Measurements from ENCODE around the gene JAZF1.

Gene JAZF1

DNA sequence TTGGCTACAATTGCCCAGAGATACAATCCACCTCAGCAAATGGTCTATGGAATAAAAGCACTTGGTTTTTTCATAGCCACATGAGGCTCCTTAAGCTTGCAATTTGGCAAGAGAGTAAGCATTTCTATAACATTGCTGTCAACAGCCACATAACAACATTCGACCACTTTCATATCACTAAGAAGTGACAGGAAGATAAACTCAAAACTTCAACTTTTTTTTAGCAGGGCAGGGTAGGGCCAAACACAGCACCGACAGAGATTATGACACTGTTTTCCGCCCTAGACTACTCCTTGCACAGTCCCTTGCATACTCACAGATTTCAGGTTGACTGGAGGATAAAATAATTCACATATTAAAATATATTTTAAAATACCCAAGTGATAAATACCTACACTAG is 185.4 kb downstream of the JAZF1 start:
- no peak overlapping the region for H3K4me3 ChIP-seq (ENCODE audit: low read depth, low read length)
- TF ChIP-seq, protein P1, sequence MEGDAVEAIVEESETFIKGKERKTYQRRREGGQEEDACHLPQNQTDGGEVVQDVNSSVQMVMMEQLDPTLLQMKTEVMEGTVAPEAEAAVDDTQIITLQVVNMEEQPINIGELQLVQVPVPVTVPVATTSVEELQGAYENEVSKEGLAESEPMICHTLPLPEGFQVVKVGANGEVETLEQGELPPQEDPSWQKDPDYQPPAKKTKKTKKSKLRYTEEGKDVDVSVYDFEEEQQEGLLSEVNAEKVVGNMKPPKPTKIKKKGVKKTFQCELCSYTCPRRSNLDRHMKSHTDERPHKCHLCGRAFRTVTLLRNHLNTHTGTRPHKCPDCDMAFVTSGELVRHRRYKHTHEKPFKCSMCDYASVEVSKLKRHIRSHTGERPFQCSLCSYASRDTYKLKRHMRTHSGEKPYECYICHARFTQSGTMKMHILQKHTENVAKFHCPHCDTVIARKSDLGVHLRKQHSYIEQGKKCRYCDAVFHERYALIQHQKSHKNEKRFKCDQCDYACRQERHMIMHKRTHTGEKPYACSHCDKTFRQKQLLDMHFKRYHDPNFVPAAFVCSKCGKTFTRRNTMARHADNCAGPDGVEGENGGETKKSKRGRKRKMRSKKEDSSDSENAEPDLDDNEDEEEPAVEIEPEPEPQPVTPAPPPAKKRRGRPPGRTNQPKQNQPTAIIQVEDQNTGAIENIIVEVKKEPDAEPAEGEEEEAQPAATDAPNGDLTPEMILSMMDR (IDR thresholded peaks at IDR 0.05; ENCODE audit: low read depth, low read length) = no peak

DNA sequence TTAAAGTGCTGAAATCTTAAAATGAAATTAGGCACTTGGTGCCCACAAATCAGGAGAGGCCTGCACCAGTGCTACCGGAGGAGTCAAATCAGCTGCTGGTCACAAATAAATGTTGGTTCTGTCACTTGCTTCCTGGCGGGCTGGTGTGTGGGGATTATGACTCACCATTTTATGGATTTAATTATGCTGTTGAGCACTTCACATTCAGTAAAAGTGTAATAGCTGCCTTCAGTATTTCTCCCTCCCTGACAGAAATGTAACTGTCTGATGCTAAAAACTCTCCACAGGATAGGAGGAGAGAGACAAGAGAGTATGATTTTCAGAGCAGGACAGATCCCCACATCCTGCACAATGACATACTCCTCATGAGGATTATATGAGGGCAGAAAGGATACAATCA is 186.0 kb downstream of the JAZF1 start:
- TF ChIP-seq, protein P1 (IDR thresholded peaks at IDR 0.05; ENCODE audit: low read depth, low read length) = no peak
- no peak overlapping the region for H3K4me3 ChIP-seq (ENCODE audit: low read depth, low read length)

DNA sequence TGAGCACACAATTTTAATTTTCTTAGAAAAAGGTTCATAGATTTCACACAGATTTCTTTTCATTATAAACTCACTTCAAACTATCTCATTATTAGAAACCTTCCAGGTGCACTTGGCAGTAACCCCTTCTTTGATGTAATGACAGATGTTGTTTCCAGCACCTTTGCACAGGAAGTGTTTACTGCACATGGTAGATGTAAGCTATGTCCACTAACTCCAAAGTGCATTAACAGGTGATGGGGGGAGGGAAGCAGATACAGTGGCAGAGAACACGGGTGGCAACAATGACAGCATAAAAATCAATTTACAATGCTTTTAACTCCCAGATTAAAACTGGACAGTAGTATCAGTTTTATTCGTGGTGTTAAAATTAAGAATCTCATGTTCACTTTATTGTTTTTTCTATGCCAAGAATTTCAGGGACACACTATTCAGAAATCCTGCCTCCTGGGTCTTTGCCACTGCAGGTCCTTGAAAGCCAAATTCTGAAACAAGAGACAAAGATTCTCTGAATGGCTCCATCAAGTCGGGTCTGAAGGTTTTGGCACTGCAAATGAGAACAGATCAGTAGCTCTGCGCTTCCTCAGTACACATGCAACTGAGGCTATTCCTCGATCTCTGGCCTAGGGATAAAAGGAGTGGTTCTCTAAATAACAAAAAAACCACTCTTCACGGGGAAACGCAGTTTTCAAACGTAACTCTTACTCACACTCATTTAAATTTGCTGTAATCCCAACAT is 187.7 kb downstream of the JAZF1 start:
- no peak overlapping the region for H3K4me3 ChIP-seq (ENCODE audit: low read depth, low read length)
- TF ChIP-seq, protein P1 (IDR thresholded peaks at IDR 0.05; ENCODE audit: low read depth, low read length) = no peak

DNA sequence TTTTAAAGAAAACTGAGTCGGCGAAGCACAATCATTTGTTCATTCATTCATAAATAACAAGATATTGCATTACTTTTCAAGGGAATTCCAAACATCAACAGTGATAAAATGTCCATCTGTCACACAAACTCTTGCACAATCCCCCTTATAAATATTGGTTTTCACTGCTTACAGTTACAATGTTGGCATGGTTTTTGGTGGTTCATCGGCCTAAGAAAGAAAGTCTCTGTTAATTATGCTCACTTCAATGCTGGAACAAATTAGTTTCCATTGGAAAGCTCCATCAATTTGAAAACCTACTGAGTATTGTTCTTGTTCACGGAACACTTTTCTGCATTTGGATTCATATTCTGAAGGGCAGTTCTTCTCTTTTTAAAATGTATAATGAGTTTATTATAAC is 188.5 kb downstream of the JAZF1 start:
- TF ChIP-seq, protein P1 (IDR thresholded peaks at IDR 0.05; ENCODE audit: low read depth, low read length) = no peak

DNA sequence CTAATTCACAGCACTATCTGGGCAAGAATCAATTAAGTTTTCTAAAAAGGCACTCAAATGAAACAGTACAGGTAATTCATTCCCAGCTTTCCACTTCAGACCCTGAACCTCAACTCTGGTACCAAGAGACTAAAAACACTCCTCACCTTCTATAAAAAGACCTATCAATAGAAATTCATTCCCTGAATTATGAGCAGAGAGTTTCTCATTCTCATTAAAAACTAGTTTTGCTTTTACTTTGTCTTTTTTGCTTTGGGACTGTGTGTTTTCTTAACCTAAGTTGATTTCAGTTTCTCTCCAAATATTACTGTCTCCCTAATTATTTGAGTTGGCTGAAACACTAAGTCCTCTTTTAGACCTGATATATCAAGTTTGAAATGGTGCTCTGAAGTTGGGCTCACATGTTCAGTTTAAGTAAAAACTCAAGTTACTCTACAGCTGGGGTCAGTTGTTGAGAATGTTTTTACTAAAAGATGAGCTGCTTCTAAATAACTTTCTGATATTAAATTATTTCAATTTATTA is 189.5 kb downstream of the JAZF1 start:
- TF ChIP-seq, protein P1 (IDR thresholded peaks at IDR 0.05; ENCODE audit: low read depth, low read length) = no peak
- no peak overlapping the region for H3K4me3 ChIP-seq (ENCODE audit: low read depth, low read length)

More for the DNA sequence above, 188.5 kb downstream of the JAZF1 start:
- no peak overlapping the region for H3K4me3 ChIP-seq (ENCODE audit: low read depth, low read length)

DNA sequence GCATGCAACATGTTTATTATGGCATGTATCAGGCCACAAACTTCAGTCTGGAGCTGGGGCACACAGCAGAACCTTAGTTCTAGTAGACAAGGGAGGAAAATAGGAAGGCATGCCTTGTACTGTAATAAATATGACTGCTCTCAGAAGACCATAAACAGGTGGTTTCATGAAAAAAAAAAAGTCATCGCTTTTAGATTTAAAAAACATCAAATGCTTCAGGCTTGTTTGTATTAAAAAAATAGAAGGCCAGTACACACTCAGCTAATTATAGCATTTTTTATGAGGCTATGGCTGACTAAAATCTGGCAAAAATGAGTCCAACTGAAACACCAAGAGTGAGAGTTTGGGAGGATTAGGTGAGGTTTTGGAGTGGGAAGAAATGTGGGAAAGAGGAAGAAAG is 204.1 kb downstream of the JAZF1 start:
- TF ChIP-seq, protein P1 (IDR thresholded peaks at IDR 0.05; ENCODE audit: low read depth, low read length) = no peak
- H3K4me3 ChIP-seq (ENCODE audit: low read depth, low read length) = no peak overlapping the region

DNA sequence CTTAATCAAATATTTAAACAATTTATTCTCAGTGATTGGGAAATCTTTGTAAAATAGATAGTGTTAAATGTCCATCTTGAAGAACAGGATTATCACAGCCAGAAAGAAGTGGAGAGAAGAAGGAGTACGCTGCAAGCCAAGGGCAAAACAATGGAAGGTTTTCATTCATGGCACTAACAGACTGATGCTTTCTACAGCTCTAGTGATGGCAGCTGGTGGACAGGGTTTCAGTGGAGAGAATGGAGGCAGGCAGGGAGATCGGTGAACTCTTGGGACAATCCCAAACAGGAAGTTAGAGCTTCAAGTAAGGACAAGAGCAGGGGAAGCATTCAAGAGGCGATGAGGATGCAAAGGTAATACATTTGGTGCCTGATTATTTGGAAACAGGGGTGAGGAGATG is 207.0 kb downstream of the JAZF1 start:
- H3K4me3 ChIP-seq (ENCODE audit: low read depth, low read length) = no peak overlapping the region
- TF ChIP-seq, protein P1 (IDR thresholded peaks at IDR 0.05; ENCODE audit: low read depth, low read length) = no peak
